ENCODE data around the gene TSHZ1. TPM values are rescaled to one million over a fixed set of nuclear protein-coding genes. Genes with fewer than 3 reads are reported as not detected.

Gene TSHZ1
- total RNA-seq, 2 donors from 2014 or later = 9.6 to 12.3 TPM

GRCh38 chr18:75200071-75200470 lies 10.5 kb upstream of the TSHZ1 start:
- no peak overlapping the region for H3K4me3 Mint-ChIP-seq
- H3K27me3 Mint-ChIP-seq = no peaks in the 10 kb centered on the region
- H3K9me3 Mint-ChIP-seq = no peaks in the 10 kb centered on the region
- H3K27ac Mint-ChIP-seq = no peak overlapping the region
- ATAC-seq (replicated peaks) = no peak
- peaks cover 22% of the 10 kb centered on the region for H3K36me3 Mint-ChIP-seq (ENCODE audit: low read depth)
- no peaks in the 10 kb centered on the region for H3K4me1 Mint-ChIP-seq

- Mint-ChIP-seq H3K36me3 (ENCODE audit: low read depth) (peaks cover 22% of the 10 kb centered on the region), H3K4me1 (peaks cover 5% of the 10 kb centered on the region), H3K27me3 (no peaks in the 10 kb centered on the region), H3K9me3 (no peaks in the 10 kb centered on the region), H3K27ac (peak overlapping the region; percentile 26), H3K4me3 (no peak overlapping the region)
- no peak for ATAC-seq (replicated peaks)
These were observed 9.9 kb upstream of the TSHZ1 start for GRCh38 chr18:75200605-75201280.

GRCh38 chr18:75201282-75202270 lies 9.0 kb upstream of the TSHZ1 start:
- H3K9me3 Mint-ChIP-seq = no peaks in the 10 kb centered on the region
- no peak overlapping the region for H3K4me3 Mint-ChIP-seq
- ATAC-seq (replicated peaks) = no peak
- peaks cover 22% of the 10 kb centered on the region for H3K36me3 Mint-ChIP-seq (ENCODE audit: low read depth)
- peaks cover 12% of the 10 kb centered on the region for H3K4me1 Mint-ChIP-seq
- H3K27ac Mint-ChIP-seq = peak overlapping the region; percentile 26
- H3K27me3 Mint-ChIP-seq = no peaks in the 10 kb centered on the region

GRCh38 chr18:75202696-75203365 lies 7.8 kb upstream of the TSHZ1 start:
- H3K4me1 Mint-ChIP-seq = peaks cover 21% of the 10 kb centered on the region
- H3K4me3 Mint-ChIP-seq = no peak overlapping the region
- no peaks in the 10 kb centered on the region for H3K27me3 Mint-ChIP-seq
- H3K36me3 Mint-ChIP-seq (ENCODE audit: low read depth) = peaks cover 29% of the 10 kb centered on the region
- H3K9me3 Mint-ChIP-seq = no peaks in the 10 kb centered on the region
- no peak for ATAC-seq (replicated peaks)
- H3K27ac Mint-ChIP-seq = no peak overlapping the region

- H3K27me3 Mint-ChIP-seq = no peaks in the 10 kb centered on the region
- H3K4me3 Mint-ChIP-seq = no peak overlapping the region
- H3K36me3 Mint-ChIP-seq (ENCODE audit: low read depth) = peaks cover 32% of the 10 kb centered on the region
- no peak for ATAC-seq (replicated peaks)
- H3K4me1 Mint-ChIP-seq = peaks cover 23% of the 10 kb centered on the region
- H3K27ac Mint-ChIP-seq = no peak overlapping the region
- H3K9me3 Mint-ChIP-seq = no peaks in the 10 kb centered on the region
These were observed 7.0 kb upstream of the TSHZ1 start for GRCh38 chr18:75203416-75204268.

- Mint-ChIP-seq H3K27me3 (no peaks in the 10 kb centered on the region), H3K4me1 (peaks cover 23% of the 10 kb centered on the region), H3K9me3 (no peaks in the 10 kb centered on the region), H3K36me3 (ENCODE audit: low read depth) (peaks cover 32% of the 10 kb centered on the region), H3K27ac (no peak overlapping the region), H3K4me3 (no peak overlapping the region)
- no peak for ATAC-seq (replicated peaks)
These were observed 6.3 kb upstream of the TSHZ1 start for GRCh38 chr18:75204269-75204731.

- Mint-ChIP-seq H3K4me1 (peaks cover 23% of the 10 kb centered on the region), H3K36me3 (ENCODE audit: low read depth) (peaks cover 28% of the 10 kb centered on the region), H3K9me3 (no peaks in the 10 kb centered on the region), H3K4me3 (peak overlapping the region; percentile 92), H3K27ac (no peak overlapping the region), H3K27me3 (no peaks in the 10 kb centered on the region)
- no peak for ATAC-seq (replicated peaks)
These were observed 5.7 kb upstream of the TSHZ1 start for GRCh38 chr18:75204732-75205513.

GRCh38 chr18:75205514-75206132 lies 5.0 kb upstream of the TSHZ1 start:
- H3K9me3 Mint-ChIP-seq = no peaks in the 10 kb centered on the region
- peaks cover 23% of the 10 kb centered on the region for H3K4me1 Mint-ChIP-seq
- H3K36me3 Mint-ChIP-seq (ENCODE audit: low read depth) = peaks cover 28% of the 10 kb centered on the region
- no peak overlapping the region for H3K27ac Mint-ChIP-seq
- peak overlapping the region; percentile 92 for H3K4me3 Mint-ChIP-seq
- H3K27me3 Mint-ChIP-seq = no peaks in the 10 kb centered on the region
- ATAC-seq (replicated peaks) = no peak

- Mint-ChIP-seq H3K27me3 (no peaks in the 10 kb centered on the region), H3K4me1 (peaks cover 23% of the 10 kb centered on the region), H3K9me3 (no peaks in the 10 kb centered on the region), H3K27ac (no peak overlapping the region), H3K4me3 (peak overlapping the region; percentile 92), H3K36me3 (ENCODE audit: low read depth) (peaks cover 25% of the 10 kb centered on the region)
- no peak for ATAC-seq (replicated peaks)
These were observed 3.9 kb upstream of the TSHZ1 start for GRCh38 chr18:75206452-75207309.

- Mint-ChIP-seq H3K27me3 (no peaks in the 10 kb centered on the region), H3K4me1 (peaks cover 26% of the 10 kb centered on the region), H3K4me3 (peak overlapping the region; percentile 92), H3K9me3 (no peaks in the 10 kb centered on the region), H3K27ac (peak overlapping the region; percentile 93), H3K36me3 (ENCODE audit: low read depth) (peaks cover 21% of the 10 kb centered on the region)
- ATAC-seq (replicated peaks) = peak; percentile 59
These were observed 3.1 kb upstream of the TSHZ1 start for GRCh38 chr18:75207310-75208154.

- Mint-ChIP-seq H3K4me1 (peaks cover 29% of the 10 kb centered on the region), H3K27ac (peak overlapping the region; percentile 93), H3K4me3 (peak overlapping the region; percentile 92), H3K27me3 (no peaks in the 10 kb centered on the region), H3K36me3 (ENCODE audit: low read depth) (peaks cover 21% of the 10 kb centered on the region), H3K9me3 (no peaks in the 10 kb centered on the region)
- ATAC-seq (replicated peaks) = peak; percentile 19
These were observed 2.3 kb upstream of the TSHZ1 start for GRCh38 chr18:75208155-75208835.

Measured in activated T-helper 17 cell treated with anti-CD3 and anti-CD28 coated beads, Interleukin-2, amount 50 U/mL, for 72 hours (primary cell).